ENCODE data around the gene EHD4.

The EHD4 gene

GRCh38 chr15:41853831-41854230 is 118.5 kb downstream of the EHD4 start:
- DNase-seq: no peak

- DNase-seq: no peak
These were observed 119.4 kb downstream of the EHD4 start for GRCh38 chr15:41852736-41853590.

- no peak for DNase-seq
These were observed 120.5 kb downstream of the EHD4 start for GRCh38 chr15:41851755-41852370.

GRCh38 chr15:41851167-41851523 is 121.2 kb downstream of the EHD4 start:
- no peak for DNase-seq

GRCh38 chr15:41850482-41851166 is 121.7 kb downstream of the EHD4 start:
- DNase-seq: no peak

GRCh38 chr15:41849861-41850260 is 122.5 kb downstream of the EHD4 start:
- DNase-seq: no peak

- no peak for DNase-seq
These were observed 123.2 kb downstream of the EHD4 start for GRCh38 chr15:41849204-41849603.

GRCh38 chr15:41848631-41849030 is 123.7 kb downstream of the EHD4 start:
- DNase-seq: no peak

- DNase-seq: no peak
These were observed 124.4 kb downstream of the EHD4 start for GRCh38 chr15:41847981-41848380.

GRCh38 chr15:41847206-41847605 is 125.2 kb downstream of the EHD4 start:
- no peak for DNase-seq

All from effector CD4-positive, alpha-beta T cell (primary cell).